IPS-NIHi11 (cell line): ENCODE data around the gene WNK2.

ENCODE experiments used
- DNase-seq: peaks from one replicate; pipeline ENCODE4 v3.0.0; 2012; ENCODE audit warnings: mixed read lengths, low spot score

WNK2 gene

GRCh38 chr9:93267091-93267541, 83.2 kb downstream of the WNK2 start:
- peak; percentile 8 for DNase-seq

- DNase-seq = no peak
Measured at GRCh38 chr9:93267681-93268505, 84.0 kb downstream of the WNK2 start.

- no peak for DNase-seq
Measured at GRCh38 chr9:93268551-93269314, 84.8 kb downstream of the WNK2 start.

- DNase-seq = no peak
Measured at GRCh38 chr9:93270976-93271375, 87.0 kb downstream of the WNK2 start.

DNA sequence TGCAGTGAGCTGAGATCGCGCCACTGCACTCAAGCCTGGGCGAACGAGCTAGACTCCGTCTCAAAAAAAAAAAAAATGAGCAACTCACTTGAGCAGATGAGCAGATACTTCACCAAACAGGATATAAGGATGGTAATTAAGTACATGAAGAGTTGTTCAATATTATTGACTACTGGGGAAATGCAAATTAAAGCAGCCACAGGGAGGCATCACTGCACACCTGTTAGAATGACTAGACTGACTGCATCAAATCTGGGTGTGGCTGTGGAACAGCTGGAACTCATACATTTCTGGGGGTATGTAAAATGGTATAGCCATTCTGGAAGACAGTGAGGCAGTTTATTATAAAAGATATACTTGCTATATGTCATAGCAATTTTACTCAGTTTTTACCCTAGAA, 93.0 kb downstream of the WNK2 start:
- no peak for DNase-seq

GRCh38 chr9:93278144-93278543, 94.2 kb downstream of the WNK2 start:
- no peak for DNase-seq

- no peak for DNase-seq
Measured at GRCh38 chr9:93280661-93281259, 96.8 kb downstream of the WNK2 start.

- no peak for DNase-seq
Measured at GRCh38 chr9:93286252-93287188, 102.6 kb downstream of the WNK2 start.

- no peak for DNase-seq
Measured at GRCh38 chr9:93287189-93287552, 103.2 kb downstream of the WNK2 start.

- no peak for DNase-seq
Measured at GRCh38 chr9:93287593-93287992, 103.7 kb downstream of the WNK2 start.

- DNase-seq = peak; percentile 44
Measured at GRCh38 chr9:93288341-93288740, 104.4 kb downstream of the WNK2 start.

- DNase-seq = peak; percentile 36
Measured at GRCh38 chr9:93288891-93289883, 105.2 kb downstream of the WNK2 start.

GRCh38 chr9:93290495-93291434, 106.8 kb downstream of the WNK2 start:
- DNase-seq = peak; percentile 44

GRCh38 chr9:93291536-93292287, 107.8 kb downstream of the WNK2 start:
- DNase-seq = no peak

GRCh38 chr9:93292288-93292615, 108.3 kb downstream of the WNK2 start:
- no peak for DNase-seq

DNA sequence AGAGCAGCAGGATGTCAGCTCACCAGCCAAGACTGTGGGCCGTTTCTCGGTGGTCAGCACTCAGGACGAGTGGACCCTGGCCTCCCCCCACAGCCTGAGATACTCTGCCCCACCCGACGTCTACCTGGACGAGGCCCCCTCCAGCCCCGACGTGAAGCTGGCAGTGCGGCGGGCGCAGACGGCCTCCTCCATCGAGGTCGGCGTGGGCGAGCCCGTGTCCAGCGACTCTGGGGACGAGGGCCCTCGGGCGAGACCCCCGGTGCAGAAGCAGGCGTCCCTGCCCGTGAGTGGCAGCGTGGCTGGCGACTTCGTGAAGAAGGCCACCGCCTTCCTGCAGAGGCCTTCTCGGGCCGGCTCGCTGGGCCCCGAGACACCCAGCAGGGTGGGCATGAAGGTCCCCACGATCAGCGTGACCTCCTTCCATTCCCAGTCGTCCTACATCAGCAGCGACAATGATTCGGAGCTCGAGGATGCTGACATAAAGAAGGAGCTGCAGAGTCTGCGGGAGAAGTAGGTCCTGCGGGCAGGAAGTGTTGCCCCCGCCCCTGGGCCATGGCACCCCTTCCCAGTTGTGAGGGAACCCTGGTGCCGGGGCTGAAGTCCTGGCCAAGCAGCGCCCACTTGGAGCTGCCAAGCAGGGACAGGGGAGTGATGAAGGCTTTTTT, 108.9 kb downstream of the WNK2 start:
- peak; percentile 11 for DNase-seq

DNA sequence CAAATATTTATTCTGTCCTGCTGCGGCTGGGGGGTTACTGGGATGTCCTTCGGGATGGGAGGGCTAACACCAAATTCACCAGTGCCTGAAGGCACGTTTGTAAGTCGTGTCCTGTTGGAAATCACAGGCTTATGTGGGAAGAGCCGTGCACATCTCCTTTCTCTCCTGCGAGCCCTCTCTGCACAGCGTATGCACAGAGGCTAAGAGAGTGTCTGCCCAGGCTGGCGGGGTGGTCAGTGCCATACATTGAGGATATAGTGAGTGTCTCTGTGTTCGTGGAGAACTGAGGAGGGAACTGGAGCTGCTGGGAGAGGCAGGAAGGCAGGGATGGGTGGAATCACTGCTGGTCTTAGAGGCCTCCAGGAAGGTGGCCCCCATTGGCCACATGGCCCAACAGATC, 110.1 kb downstream of the WNK2 start:
- DNase-seq = no peak

GRCh38 chr9:93295031-93295430, 111.1 kb downstream of the WNK2 start:
- peak; percentile 45 for DNase-seq
